Activated T-helper 2 cell treated with anti-CD3 and anti-CD28 coated beads, Interferon-gamma antibody, Interleukin-2, Interleukin-4, amounts not matched to agents 10 μg/mL and 5 μg/mL and 100 μg/mL, durations not matched to agents 14 hours and 24 hours and 36 hours (primary cell): ENCODE measurements around the gene PDZD7. TPM values are rescaled to one million over a fixed set of nuclear protein-coding genes. Genes with fewer than 3 reads are reported as not detected.

Experiments
- DNase-seq: peaks from one replicate; pipeline ENCODE4 v3.0.0; 2021; ENCODE audit warnings: low spot score
- H3K27ac Mint-ChIP-seq: one replicate; pipeline ENCODE4 v1.8.0; 2021; ENCODE audit warnings: mixed read lengths
- H3K27me3 Mint-ChIP-seq: one replicate; pipeline ENCODE4 v1.8.0; 2021; ENCODE audit warnings: low read depth, mixed read lengths
- H3K36me3 Mint-ChIP-seq: one replicate; pipeline ENCODE4 v1.8.0; 2021; ENCODE audit warnings: low read depth, mixed read lengths
- H3K4me1 Mint-ChIP-seq: one replicate; pipeline ENCODE4 v1.8.0; 2021; ENCODE audit warnings: low read depth, mixed read lengths
- H3K4me3 Mint-ChIP-seq: one replicate; pipeline ENCODE4 v1.8.0; 2021; ENCODE audit warnings: low read depth, mild to moderate bottlenecking, moderate library complexity, mixed read lengths
- H3K9me3 Mint-ChIP-seq: one replicate; pipeline ENCODE4 v1.8.0; 2021; ENCODE audit warnings: mixed read lengths
- intact Hi-C: fragments of 100-400 bp; cut with micrococcal nuclease; formaldehyde crosslinking; loops from one replicate; pipeline ENCODE4 v1.15.1; 2023
- total RNA-seq: library from RNA; stranded (reverse); gene quantifications from 2 replicates; pipeline ENCODE4 v1.2.3, GENCODE V29; 2022

The PDZD7 gene
- total RNA-seq, 1 donor from 2014 or later, result 0.64 TPM

DNA sequence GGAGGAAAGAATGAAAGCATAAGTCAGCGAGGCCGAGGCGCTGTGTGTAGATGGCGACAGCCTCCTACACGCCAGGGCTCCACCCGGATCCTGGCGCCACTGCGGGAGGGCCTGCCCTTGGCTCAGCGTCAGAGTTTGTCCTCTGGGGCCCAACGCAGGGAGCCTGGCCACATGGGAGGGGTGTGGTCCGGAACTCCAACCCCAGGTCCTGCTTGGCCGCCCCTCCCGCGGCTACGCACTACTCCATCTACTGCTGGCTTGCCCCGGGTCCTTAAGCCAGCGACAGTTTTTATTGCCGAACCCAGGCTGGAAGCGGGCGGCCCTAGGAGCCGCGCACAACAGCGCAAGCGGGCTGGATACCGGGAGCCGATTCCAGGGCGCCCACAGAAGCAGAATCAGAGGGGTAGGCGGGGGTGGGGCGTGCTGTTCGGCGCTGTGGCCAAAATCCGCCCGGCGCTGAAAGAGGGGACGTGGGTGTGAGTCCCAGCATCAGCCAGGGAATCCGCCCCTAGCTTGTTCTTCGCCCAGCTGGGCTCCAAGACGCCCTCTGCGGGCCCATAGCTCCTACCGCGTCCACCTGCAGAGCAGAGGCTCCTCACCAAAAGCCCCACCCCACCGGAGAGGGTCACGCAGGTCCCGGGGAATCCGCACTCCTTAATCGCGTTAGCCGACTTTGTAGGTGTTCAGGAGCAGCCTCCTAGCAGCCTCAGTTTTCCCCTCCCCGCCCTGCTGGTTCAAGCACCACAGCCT is 35.4 kb upstream of the PDZD7 start:
- no peaks in the 10 kb centered on the region for H3K36me3 Mint-ChIP-seq
- H3K4me3 Mint-ChIP-seq, result peak overlapping the region; percentile 52
- peaks cover 46% of the 10 kb centered on the region for H3K27me3 Mint-ChIP-seq
- DNase-seq, result peak; percentile 22
- intact Hi-C loops, result loop anchor here (2.0 to 10.0 kb wide), 2 partner anchors 48 to 288 kb away; partner anchors contain the start of gene BTRC
- H3K9me3 Mint-ChIP-seq, result no peaks in the 10 kb centered on the region
- peaks cover 19% of the 10 kb centered on the region for H3K4me1 Mint-ChIP-seq
- no peak overlapping the region for H3K27ac Mint-ChIP-seq

GRCh38 chr10:101065481-101066145 is 34.7 kb upstream of the PDZD7 start:
- no peaks in the 10 kb centered on the region for H3K36me3 Mint-ChIP-seq
- peaks cover 15% of the 10 kb centered on the region for H3K4me1 Mint-ChIP-seq
- intact Hi-C loops, result loop anchor here (2.0 to 10.0 kb wide), 2 partner anchors 47 to 289 kb away; partner anchors contain the start of gene BTRC
- no peak for DNase-seq
- H3K27me3 Mint-ChIP-seq, result peaks cover 46% of the 10 kb centered on the region
- H3K4me3 Mint-ChIP-seq, result no peak overlapping the region
- no peak overlapping the region for H3K27ac Mint-ChIP-seq
- no peaks in the 10 kb centered on the region for H3K9me3 Mint-ChIP-seq

GRCh38 chr10:101064415-101065030 is 33.6 kb upstream of the PDZD7 start:
- Mint-ChIP-seq H3K27me3 (peaks cover 46% of the 10 kb centered on the region), H3K4me1 (peaks cover 16% of the 10 kb centered on the region), H3K4me3 (no peak overlapping the region), H3K27ac (no peak overlapping the region), H3K36me3 (no peaks in the 10 kb centered on the region), H3K9me3 (no peaks in the 10 kb centered on the region)
- intact Hi-C loops, result loop anchor here (5.0 to 10.0 kb wide), 3 partner anchors 78 to 1632 kb away; partner anchors contain the start of genes BTRC and GOT1
- DNase-seq, result no peak

DNA sequence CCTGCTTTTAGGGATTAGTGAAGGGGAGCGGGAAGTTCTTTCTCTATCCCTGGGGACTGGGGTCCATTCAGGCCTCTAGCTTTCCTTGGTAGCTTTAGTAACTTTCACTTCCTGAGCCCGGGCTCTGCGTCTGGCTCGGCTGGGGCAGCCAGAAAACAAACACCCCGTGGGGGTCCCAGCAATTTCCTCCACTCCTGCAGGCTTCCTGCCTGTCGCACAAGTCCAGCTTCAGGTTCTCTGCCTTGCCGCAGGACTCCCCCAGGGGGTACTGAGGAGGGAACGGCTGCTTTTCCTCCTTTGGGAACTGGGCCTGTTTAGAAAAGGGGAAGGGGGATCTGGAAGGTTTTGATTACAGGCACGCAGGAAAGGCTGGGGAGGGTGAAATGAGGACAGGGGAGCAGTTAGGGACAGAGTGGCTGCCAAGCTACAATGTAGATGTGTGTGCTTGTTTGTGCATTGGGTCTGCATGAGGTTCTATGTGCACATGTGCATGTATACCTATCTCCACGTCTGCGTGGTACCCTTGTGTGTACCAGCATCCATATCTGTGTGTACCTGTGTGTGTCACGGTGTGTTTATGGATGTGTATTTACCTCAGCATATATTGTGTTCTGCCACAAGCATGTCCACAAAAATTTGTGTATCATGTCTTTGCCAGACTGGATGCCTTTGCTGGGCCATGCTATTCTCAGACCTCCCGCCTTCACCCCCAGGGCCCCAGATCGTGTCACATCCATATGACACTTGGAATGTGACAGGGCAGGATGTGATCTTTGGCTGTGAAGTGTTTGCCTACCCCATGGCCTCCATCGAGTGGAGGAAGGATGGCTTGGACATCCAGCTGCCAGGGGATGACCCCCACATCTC is 32.9 kb upstream of the PDZD7 start:
- intact Hi-C loops, result loop anchor here (5.0 to 10.0 kb wide), 3 partner anchors 79 to 1631 kb away; partner anchors contain the start of genes BTRC and GOT1
- Mint-ChIP-seq H3K4me3 (no peak overlapping the region), H3K36me3 (no peaks in the 10 kb centered on the region), H3K27ac (no peak overlapping the region), H3K9me3 (no peaks in the 10 kb centered on the region), H3K27me3 (peaks cover 46% of the 10 kb centered on the region), H3K4me1 (peaks cover 20% of the 10 kb centered on the region)
- DNase-seq, result no peak

DNA sequence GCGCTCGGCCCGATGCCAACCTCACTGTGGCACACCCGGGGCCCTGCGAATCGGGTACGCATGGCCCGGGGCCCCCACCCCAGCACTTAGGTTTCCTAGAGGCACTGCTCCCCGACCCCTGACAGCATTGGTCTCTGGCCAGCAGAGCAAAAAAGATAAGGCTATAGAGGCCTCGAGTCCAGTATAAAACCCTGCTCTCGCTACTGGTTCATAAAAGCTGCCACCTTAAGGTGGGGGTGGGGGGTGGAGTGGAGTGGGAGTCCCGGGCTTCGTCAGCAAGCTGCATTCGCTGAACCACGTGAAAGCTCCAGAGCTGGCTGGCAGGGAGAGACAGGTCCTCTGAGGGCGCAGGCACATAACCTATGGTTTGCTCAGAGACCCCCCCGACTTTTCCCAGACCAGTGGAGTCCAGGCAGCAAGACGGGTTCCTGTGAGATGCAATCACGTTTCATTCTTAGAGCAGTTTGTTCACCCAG is 32.2 kb upstream of the PDZD7 start:
- Mint-ChIP-seq H3K4me1 (peaks cover 24% of the 10 kb centered on the region), H3K4me3 (no peak overlapping the region), H3K27ac (no peak overlapping the region), H3K36me3 (no peaks in the 10 kb centered on the region), H3K27me3 (peaks cover 46% of the 10 kb centered on the region), H3K9me3 (no peaks in the 10 kb centered on the region)
- no peak for DNase-seq
- intact Hi-C loops, result loop anchor here (5.0 to 10.0 kb wide), 3 partner anchors 79 to 1631 kb away; partner anchors contain the start of genes BTRC and GOT1

DNA sequence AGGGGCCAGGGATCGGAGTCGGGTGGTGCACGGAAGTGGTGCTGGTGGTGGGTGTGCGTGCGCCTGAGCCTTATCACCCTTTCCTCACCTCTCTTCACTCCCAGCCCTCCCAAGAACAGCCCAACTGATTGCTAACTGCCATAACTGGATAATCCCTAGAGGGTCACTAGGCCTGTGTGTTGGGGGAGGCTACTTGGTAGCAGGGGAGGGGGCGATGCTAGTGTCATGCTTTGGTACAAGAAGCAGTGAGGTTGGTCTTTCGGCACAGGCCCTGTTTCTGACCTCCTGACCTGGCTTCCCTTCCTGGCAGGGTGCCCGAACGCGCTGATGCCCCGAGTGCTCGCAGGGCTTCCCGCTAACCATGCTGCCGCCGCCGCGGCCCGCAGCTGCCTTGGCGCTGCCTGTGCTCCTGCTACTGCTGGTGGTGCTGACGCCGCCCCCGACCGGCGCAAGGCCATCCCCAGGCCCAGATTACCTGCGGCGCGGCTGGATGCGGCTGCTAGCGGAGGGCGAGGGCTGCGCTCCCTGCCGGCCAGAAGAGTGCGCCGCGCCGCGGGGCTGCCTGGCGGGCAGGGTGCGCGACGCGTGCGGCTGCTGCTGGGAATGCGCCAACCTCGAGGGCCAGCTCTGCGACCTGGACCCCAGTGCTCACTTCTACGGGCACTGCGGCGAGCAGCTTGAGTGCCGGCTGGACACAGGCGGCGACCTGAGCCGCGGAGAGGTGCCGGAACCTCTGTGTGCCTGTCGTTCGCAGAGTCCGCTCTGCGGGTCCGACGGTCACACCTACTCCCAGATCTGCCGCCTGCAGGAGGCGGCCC is 31.5 kb upstream of the PDZD7 start:
- H3K36me3 Mint-ChIP-seq, result no peaks in the 10 kb centered on the region
- peak; percentile 44 for DNase-seq
- H3K9me3 Mint-ChIP-seq, result no peaks in the 10 kb centered on the region
- no peak overlapping the region for H3K27ac Mint-ChIP-seq
- H3K27me3 Mint-ChIP-seq, result peaks cover 43% of the 10 kb centered on the region
- intact Hi-C loops, result loop anchor here (5.0 to 10.0 kb wide), 3 partner anchors 80 to 1630 kb away; partner anchors contain the start of genes BTRC and GOT1
- peaks cover 24% of the 10 kb centered on the region for H3K4me1 Mint-ChIP-seq
- peak overlapping the region; percentile 13 for H3K4me3 Mint-ChIP-seq

DNA sequence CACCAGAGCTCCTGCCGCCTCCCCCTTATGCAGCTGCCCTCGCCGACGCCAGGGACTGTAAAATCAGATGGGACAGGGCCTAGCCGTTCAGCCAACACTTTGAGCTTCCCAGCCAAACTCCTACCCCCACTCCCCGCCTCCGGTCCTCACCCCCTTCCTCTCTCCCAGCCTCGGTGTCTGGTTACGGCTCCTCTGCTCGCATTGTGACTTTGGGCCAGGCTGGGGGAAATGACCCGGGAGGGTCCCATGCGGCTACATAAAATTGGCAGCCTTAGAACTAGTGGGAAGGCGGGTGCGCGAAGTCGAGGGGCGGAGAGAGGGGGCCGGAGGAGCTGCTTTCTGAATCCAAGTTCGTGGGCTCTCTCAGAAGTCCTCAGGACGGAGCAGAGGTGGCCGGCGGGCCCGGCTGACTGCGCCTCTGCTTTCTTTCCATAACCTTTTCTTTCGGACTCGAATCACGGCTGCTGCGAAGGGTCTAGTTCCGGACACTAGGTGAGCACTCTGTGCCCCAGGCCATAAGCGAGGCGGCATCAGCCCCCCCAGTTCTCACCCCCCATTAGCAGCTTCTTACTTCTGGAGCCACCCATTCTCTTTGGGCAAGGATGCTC is 30.8 kb upstream of the PDZD7 start, which contains the start of gene KAZALD1:
TSS of gene KAZALD1 (plus strand) at position 366 of the 608 bp plus-strand sequence. CDS start 604 bp downstream, outside the sequence.
- no peak for DNase-seq
- intact Hi-C loops, result loop anchor here (5.0 to 10.0 kb wide), 3 partner anchors 81 to 1629 kb away; partner anchors contain the start of genes BTRC and GOT1
- H3K27me3 Mint-ChIP-seq, result peaks cover 37% of the 10 kb centered on the region
- H3K27ac Mint-ChIP-seq, result peak within 1 kb of the TSS; percentile 82
- no peaks in the 10 kb centered on the region for H3K9me3 Mint-ChIP-seq
- H3K4me1 Mint-ChIP-seq, result peaks cover 26% of the 10 kb centered on the region
- no peaks in the 10 kb centered on the region for H3K36me3 Mint-ChIP-seq
- peak within 1 kb of the TSS; percentile 95 for H3K4me3 Mint-ChIP-seq

GRCh38 chr10:101060951-101061623 is 30.2 kb upstream of the PDZD7 start:
- peaks cover 31% of the 10 kb centered on the region for H3K27me3 Mint-ChIP-seq
- DNase-seq, result peak; percentile 52
- peaks cover 29% of the 10 kb centered on the region for H3K4me1 Mint-ChIP-seq
- intact Hi-C loops, result loop anchor here (1.0 to 10.0 kb wide), 7 partner anchors 7 to 1629 kb away; partner anchors contain the start of genes BTRC, GOT1, PDZD7 and SFXN3
- H3K4me3 Mint-ChIP-seq, result peak overlapping the region; percentile 95
- peaks cover 4% of the 10 kb centered on the region for H3K36me3 Mint-ChIP-seq
- no peaks in the 10 kb centered on the region for H3K9me3 Mint-ChIP-seq
- H3K27ac Mint-ChIP-seq, result peak overlapping the region; percentile 82

- peak; percentile 87 for DNase-seq
- Mint-ChIP-seq H3K4me1 (peaks cover 27% of the 10 kb centered on the region), H3K9me3 (no peaks in the 10 kb centered on the region), H3K27me3 (peaks cover 23% of the 10 kb centered on the region), H3K4me3 (peak overlapping the region; percentile 95), H3K36me3 (peaks cover 4% of the 10 kb centered on the region), H3K27ac (peak overlapping the region; percentile 85)
- intact Hi-C loops, result loop anchor here (1.0 to 10.0 kb wide), 7 partner anchors 8 to 1628 kb away; partner anchors contain the start of genes BTRC, GOT1, PDZD7 and SFXN3
Measured at GRCh38 chr10:101060036-101060950, 29.4 kb upstream of the PDZD7 start.
